Measurements from ENCODE around the gene ATP1A3.

Gene ATP1A3

DNA sequence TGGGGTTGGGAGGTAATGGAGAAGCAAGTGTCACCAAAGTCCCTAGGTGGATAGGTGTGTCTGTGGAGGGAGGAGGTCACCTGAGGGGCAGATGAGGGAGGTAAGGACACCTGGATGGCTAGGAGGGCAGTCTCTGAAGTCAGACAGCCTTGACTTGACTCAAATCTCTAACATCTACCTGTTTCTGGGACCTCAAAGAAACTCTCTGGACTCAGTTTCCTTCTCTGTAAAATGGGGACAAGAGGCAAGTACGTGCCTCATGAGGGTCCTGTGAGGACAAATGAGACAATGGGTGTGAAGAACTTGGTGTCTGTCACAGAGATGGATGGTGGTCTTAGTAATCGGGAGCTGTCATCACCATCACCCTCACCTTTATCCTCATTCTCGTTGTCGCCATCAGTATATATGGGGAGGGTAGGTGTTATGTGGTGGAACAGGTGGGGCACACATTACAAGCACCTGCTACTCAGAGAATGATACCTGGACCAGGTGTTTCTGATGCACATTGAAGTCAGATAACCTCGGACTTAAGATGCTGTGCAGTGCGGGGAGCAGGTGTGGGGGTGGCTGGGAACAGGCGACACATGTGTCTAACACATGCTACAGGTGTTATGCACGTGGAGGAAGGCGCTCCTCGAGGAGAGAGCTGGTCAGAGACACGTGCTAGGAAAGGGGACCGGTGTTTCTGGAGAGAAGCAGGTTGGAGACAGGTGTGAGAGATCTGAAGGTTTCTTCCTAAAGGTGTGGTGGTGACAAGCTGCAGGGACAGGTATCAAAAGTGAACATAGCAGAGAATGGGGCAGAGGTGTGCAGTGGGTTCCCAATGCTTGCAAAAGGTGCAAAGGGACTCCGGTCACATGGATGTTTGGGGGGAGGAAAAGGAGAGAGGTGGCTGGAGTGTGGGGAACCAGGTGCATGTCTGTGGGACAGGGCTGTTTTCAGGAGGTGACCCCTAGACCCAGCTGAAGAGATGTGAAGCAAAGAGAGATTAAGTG is 69.6 kb downstream of the ATP1A3 start:
- Histone ChIP-seq H3K27me3 (ENCODE audit: low read depth, low read length) (peaks cover 85% of the 10 kb centered on the region), H3K4me3 (ENCODE audit: low read depth in 1 of 2, low read length in 2 of 2) (no peak overlapping the region), H3K4me1 (ENCODE audit: control insufficient read depth in 1 of 2, insufficient read depth in 2 of 2, low read length in 2 of 2) (peaks cover 0 to 16% of the 10 kb centered on the region in 2 donors), H3K9me3 (ENCODE audit: control insufficient read depth in 1 of 2, low read length in 2 of 2) (no peaks in the 10 kb centered on the region), H3K27ac (ENCODE audit: low read length) (no peak overlapping the region), H3K36me3 (ENCODE audit: control insufficient read depth in 1 of 2, insufficient read depth in 2 of 2, low read length in 2 of 2) (no peaks in the 10 kb centered on the region)

DNA sequence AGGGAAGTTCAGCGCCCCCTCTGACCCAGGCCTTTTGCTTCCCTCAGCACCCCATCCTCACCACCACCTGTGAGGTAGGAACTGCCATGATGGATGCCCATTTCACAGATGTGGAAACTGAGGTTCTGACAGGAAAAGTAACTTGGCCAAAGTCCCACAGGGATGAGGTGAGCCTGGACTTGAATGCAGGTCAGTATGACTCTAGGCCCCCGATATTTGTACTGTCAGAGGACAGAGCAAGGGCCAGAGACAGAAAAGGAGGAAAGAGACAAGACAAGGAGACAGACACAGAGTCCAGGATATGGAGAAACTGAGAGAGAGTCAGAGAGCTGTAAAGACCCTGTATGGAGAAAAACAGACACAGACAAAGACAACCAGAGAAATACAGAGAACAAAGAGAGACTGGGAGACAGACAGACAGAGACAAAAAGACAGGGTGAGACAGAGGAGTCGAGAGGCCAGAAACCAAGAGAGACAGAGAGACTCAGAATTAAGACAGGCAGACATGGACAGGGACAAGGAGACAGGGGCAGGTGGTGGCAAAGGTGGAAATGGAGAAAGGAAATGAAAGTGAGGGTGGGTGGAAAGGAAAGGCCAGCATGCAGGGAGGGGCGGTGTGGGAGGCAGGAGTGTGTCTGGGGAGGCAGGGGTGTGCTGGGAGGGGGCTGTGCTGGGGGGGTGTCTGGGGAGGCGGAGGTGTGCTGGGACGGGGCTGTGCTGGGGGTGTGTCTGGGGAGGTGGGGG is 70.8 kb downstream of the ATP1A3 start:
- H3K36me3 ChIP-seq (ENCODE audit: control insufficient read depth in 1 of 2, insufficient read depth in 2 of 2, low read length in 2 of 2) = no peaks in the 10 kb centered on the region
- no peaks in the 10 kb centered on the region for H3K9me3 ChIP-seq (ENCODE audit: control insufficient read depth in 1 of 2, low read length in 2 of 2)
- H3K27ac ChIP-seq (ENCODE audit: low read length) = no peak overlapping the region
- H3K27me3 ChIP-seq (ENCODE audit: low read depth, low read length) = peaks cover 86% of the 10 kb centered on the region
- H3K4me3 ChIP-seq (ENCODE audit: low read depth in 1 of 2, low read length in 2 of 2) = no peak overlapping the region
- peaks cover 0 to 5% of the 10 kb centered on the region in 2 donors for H3K4me1 ChIP-seq (ENCODE audit: control insufficient read depth in 1 of 2, insufficient read depth in 2 of 2, low read length in 2 of 2)

DNA sequence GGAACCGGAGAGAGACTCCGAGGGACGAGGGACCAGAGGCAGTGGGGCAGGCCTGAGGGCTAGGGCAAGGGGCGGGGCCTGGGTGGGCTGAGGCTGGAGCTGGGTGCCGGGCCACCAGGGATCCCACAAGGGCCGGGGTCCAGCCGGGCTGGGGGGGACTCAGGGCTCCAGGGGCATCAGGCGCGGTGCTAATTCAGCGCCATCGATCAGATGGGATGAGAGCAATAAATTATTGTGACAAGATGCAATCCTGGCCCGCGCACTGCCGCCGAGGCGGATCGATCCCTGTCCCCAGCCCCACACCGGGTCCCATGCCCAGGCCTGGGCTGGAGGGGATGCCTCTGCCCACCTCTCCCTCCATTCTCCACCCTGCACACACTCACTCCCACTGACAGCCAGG is 71.4 kb downstream of the ATP1A3 start:
- H3K27me3 ChIP-seq (ENCODE audit: low read depth, low read length) = peaks cover 82% of the 10 kb centered on the region
- no peaks in the 10 kb centered on the region for H3K36me3 ChIP-seq (ENCODE audit: control insufficient read depth in 1 of 2, insufficient read depth in 2 of 2, low read length in 2 of 2)
- H3K4me1 ChIP-seq (ENCODE audit: control insufficient read depth in 1 of 2, insufficient read depth in 2 of 2, low read length in 2 of 2) = no peaks in the 10 kb centered on the region
- no peak overlapping the region for H3K4me3 ChIP-seq (ENCODE audit: low read depth in 1 of 2, low read length in 2 of 2)
- H3K9me3 ChIP-seq (ENCODE audit: control insufficient read depth in 1 of 2, low read length in 2 of 2) = no peaks in the 10 kb centered on the region
- no peak overlapping the region for H3K27ac ChIP-seq (ENCODE audit: low read length)

DNA sequence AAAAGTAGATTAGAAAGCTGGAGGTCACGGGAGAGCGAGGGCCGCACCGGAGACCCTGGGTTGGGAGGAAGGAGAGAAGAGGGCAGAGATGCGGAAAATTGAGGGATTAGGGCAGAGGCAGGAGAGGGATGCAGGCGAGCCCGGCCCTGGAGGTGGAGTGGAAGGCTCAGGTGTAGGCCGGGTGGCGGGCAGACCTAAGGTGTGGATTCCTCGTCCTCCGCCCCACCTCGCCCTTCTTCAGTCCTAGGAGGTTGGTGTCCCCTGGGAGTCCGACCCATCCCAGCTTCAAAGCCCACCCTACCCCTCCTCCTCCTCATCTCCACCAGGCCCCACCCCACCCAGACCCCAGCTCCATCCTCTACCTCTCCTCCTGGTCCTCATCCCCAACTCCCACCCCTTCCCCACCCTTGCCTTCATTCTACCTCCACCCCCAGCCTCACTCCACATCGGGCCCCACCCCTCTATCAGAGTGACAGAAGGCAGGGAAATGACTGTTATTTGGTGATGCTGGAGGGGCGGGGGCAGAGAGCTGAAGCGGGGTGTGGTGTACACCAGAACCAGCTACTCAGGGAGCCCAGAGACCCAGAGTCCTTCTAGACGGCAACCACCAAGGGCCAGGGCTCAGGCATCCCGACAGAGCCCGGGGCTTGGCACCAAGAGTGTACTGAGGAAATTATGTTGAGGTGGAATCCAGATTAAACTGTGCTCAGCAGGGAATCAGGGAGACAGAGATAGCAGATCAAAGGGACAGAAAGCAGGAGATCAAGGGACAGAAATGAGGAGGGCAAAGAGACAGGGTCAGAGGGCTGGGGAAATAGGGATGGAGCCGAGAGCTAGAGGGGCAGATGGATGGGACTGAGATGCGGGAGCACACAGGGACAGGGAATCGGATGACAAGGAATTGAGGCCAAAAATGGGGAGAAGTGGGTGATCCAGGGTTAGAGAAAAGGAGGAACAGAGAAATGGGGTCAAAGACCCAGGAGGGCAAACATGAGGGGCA is 72.2 kb downstream of the ATP1A3 start:
- H3K36me3 ChIP-seq (ENCODE audit: control insufficient read depth in 1 of 2, insufficient read depth in 2 of 2, low read length in 2 of 2) = no peaks in the 10 kb centered on the region

GRCh38 chr19:41920882-41921576 is 73.0 kb downstream of the ATP1A3 start:
- Histone ChIP-seq H3K27me3 (ENCODE audit: low read depth, low read length) (peaks cover 79% of the 10 kb centered on the region), H3K27ac (ENCODE audit: low read length) (no peak overlapping the region), H3K4me3 (ENCODE audit: low read depth in 1 of 2, low read length in 2 of 2) (no peak overlapping the region)

More for the DNA sequence above, 72.2 kb downstream of the ATP1A3 start:
- no peak overlapping the region for H3K27ac ChIP-seq (ENCODE audit: low read length)
- H3K9me3 ChIP-seq (ENCODE audit: control insufficient read depth in 1 of 2, low read length in 2 of 2) = no peaks in the 10 kb centered on the region
- H3K27me3 ChIP-seq (ENCODE audit: low read depth, low read length) = peaks cover 78% of the 10 kb centered on the region
- no peaks in the 10 kb centered on the region for H3K4me1 ChIP-seq (ENCODE audit: control insufficient read depth in 1 of 2, insufficient read depth in 2 of 2, low read length in 2 of 2)
- no peak overlapping the region for H3K4me3 ChIP-seq (ENCODE audit: low read depth in 1 of 2, low read length in 2 of 2)

GRCh38 chr19:41919948-41920712 is 73.9 kb downstream of the ATP1A3 start:
- Histone ChIP-seq H3K27ac (ENCODE audit: low read length) (no peak overlapping the region), H3K4me1 (ENCODE audit: control insufficient read depth in 1 of 2, insufficient read depth in 2 of 2, low read length in 2 of 2) (peaks cover 0 to 6% of the 10 kb centered on the region in 2 donors), H3K9me3 (ENCODE audit: control insufficient read depth in 1 of 2, low read length in 2 of 2) (no peaks in the 10 kb centered on the region), H3K36me3 (ENCODE audit: control insufficient read depth in 1 of 2, insufficient read depth in 2 of 2, low read length in 2 of 2) (no peaks in the 10 kb centered on the region), H3K4me3 (ENCODE audit: low read depth in 1 of 2, low read length in 2 of 2) (no peak overlapping the region), H3K27me3 (ENCODE audit: low read depth, low read length) (peaks cover 78% of the 10 kb centered on the region)

More at GRCh38 chr19:41920882-41921576, 73.0 kb downstream of the ATP1A3 start:
- H3K9me3 ChIP-seq (ENCODE audit: control insufficient read depth in 1 of 2, low read length in 2 of 2) = no peaks in the 10 kb centered on the region
- H3K36me3 ChIP-seq (ENCODE audit: control insufficient read depth in 1 of 2, insufficient read depth in 2 of 2, low read length in 2 of 2) = no peaks in the 10 kb centered on the region
- no peaks in the 10 kb centered on the region for H3K4me1 ChIP-seq (ENCODE audit: control insufficient read depth in 1 of 2, insufficient read depth in 2 of 2, low read length in 2 of 2)

DNA sequence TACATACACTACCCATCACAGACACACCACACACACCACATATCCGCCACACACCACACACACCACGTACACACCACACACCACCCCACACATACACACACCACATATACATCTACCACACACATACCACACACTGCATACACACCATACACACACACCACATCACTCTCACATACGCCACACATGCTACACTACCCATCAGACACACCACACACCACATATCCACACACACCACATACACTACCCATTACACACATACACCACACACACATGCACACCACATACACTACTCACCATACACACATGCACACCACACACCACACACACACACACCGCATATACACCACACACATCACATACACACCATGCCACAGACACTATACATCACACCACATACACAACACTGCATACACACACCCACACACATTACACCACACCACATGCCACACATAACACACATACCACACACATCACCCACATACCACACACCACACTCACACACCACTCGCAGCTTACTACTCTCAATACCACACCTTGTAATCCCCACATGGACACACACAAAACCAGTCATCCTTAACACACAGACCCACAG is 75.3 kb downstream of the ATP1A3 start:
- H3K36me3 ChIP-seq (ENCODE audit: control insufficient read depth in 1 of 2, insufficient read depth in 2 of 2, low read length in 2 of 2) = no peaks in the 10 kb centered on the region
- peaks cover 0 to 8% of the 10 kb centered on the region in 2 donors for H3K4me1 ChIP-seq (ENCODE audit: control insufficient read depth in 1 of 2, insufficient read depth in 2 of 2, low read length in 2 of 2)
- no peaks in the 10 kb centered on the region for H3K9me3 ChIP-seq (ENCODE audit: control insufficient read depth in 1 of 2, low read length in 2 of 2)
- no peak overlapping the region for H3K4me3 ChIP-seq (ENCODE audit: low read depth in 1 of 2, low read length in 2 of 2)
- no peak overlapping the region for H3K27ac ChIP-seq (ENCODE audit: low read length)
- H3K27me3 ChIP-seq (ENCODE audit: low read depth, low read length) = peaks cover 72% of the 10 kb centered on the region

DNA sequence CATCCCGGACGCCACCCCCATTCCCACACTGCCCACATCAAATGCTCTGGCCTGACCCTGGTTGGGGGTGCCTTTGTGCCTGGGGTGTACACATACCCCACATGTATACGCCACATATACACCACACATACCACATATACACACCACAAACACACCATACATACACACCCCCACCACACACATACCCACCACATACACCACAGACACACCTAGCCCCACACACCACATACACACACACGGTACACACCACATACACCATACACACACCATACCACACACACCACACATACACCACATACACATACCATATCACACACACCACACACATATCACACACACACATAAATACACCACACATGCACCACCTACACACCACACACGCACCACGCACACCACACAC is 75.9 kb downstream of the ATP1A3 start:
- Histone ChIP-seq H3K4me3 (ENCODE audit: low read depth in 1 of 2, low read length in 2 of 2) (no peak overlapping the region), H3K36me3 (ENCODE audit: control insufficient read depth in 1 of 2, insufficient read depth in 2 of 2, low read length in 2 of 2) (no peaks in the 10 kb centered on the region), H3K27ac (ENCODE audit: low read length) (no peak overlapping the region), H3K9me3 (ENCODE audit: control insufficient read depth in 1 of 2, low read length in 2 of 2) (no peaks in the 10 kb centered on the region), H3K4me1 (ENCODE audit: control insufficient read depth in 1 of 2, insufficient read depth in 2 of 2, low read length in 2 of 2) (peaks cover 0 to 8% of the 10 kb centered on the region in 2 donors), H3K27me3 (ENCODE audit: low read depth, low read length) (peaks cover 74% of the 10 kb centered on the region)

DNA sequence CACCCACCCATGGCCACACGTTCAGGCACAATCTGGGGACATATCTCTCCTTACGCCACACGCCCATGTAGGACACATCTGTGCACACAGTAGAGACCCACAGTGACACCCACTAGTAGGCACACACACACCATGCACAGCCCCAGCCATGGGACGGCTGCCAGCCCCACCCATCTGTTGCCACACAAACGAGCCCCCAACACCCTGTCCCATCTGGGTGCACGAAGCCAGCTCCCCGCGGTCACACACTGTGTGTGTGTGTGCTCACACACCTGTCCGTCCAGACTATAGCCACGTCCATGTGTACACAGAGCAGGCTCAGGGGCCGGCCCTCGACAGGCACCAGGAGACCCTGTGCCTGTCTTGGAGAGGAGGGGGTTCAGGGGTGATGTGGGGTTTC is 76.4 kb downstream of the ATP1A3 start:
- peaks cover 0 to 8% of the 10 kb centered on the region in 2 donors for H3K4me1 ChIP-seq (ENCODE audit: control insufficient read depth in 1 of 2, insufficient read depth in 2 of 2, low read length in 2 of 2)
- H3K36me3 ChIP-seq (ENCODE audit: control insufficient read depth in 1 of 2, insufficient read depth in 2 of 2, low read length in 2 of 2) = no peaks in the 10 kb centered on the region
- H3K4me3 ChIP-seq (ENCODE audit: low read depth in 1 of 2, low read length in 2 of 2) = no peak overlapping the region
- H3K27ac ChIP-seq (ENCODE audit: low read length) = no peak overlapping the region
- H3K27me3 ChIP-seq (ENCODE audit: low read depth, low read length) = peaks cover 70% of the 10 kb centered on the region
- no peaks in the 10 kb centered on the region for H3K9me3 ChIP-seq (ENCODE audit: control insufficient read depth in 1 of 2, low read length in 2 of 2)

All from muscle layer of duodenum (tissue), 2 donors.